GM15510 (cell line): ENCODE data around the gene PTOV1.

Experiments
- POLR2A ChIP-seq: IDR thresholded peaks from 3 replicates; pipeline ENCODE4 v1.6.1; 2011; ENCODE audit warnings: borderline replicate concordance; ENCODE audit not compliant: insufficient read length; ENCODE audit errors: extremely low read depth

PTOV1 gene

GRCh38 chr19:49880162-49880869 lies 29.4 kb downstream of the PTOV1 start:
- no peak for TF ChIP-seq POLR2A

DNA sequence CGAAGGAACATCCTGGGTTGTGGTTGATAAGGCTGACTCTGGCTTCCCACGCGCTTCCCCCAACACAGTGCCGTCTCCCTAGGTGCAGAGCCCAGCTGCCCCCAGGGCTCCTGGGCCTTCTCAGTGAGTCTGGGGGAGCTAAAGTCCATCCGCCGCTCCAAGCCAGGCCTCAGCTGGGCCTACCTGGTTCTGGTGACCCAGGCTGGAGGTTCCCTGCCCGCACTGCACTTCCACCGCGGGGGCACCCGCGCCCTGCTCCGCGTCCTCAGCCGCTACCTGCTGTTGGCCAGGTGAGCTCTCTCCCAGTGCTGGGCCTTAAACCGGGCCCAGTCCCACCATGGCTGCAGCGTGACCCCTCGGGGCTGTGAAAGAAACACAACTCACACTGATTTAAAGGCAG lies 30.2 kb downstream of the PTOV1 start:
- TF ChIP-seq POLR2A: no peak

GRCh38 chr19:49881672-49882394 lies 30.9 kb downstream of the PTOV1 start:
- TF ChIP-seq POLR2A: peak; percentile 31

GRCh38 chr19:49882643-49883042 lies 31.7 kb downstream of the PTOV1 start:
- no peak for TF ChIP-seq POLR2A

DNA sequence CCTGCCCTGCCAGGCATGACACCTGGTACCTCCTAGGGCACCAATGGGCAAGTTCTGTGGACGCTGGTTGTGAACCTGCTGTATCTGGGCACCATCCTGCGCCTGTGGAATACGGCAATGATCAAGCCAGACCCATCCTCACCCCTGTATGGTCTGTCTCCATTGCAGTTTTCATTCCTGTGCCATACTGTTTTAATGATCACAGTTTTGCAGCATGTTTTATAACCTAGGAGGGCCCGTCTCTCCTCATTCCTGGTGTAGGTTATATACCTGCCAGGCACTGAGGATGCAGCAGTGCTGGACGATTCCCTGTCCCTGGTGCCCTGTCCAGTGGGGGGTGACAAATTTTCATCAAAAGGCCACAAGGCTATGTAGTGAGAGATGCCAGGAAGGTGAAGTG lies 32.1 kb downstream of the PTOV1 start:
- no peak for TF ChIP-seq POLR2A

- TF ChIP-seq POLR2A: no peak
Measured at GRCh38 chr19:49884109-49884508, 33.1 kb downstream of the PTOV1 start.

- no peak for TF ChIP-seq POLR2A
Measured at GRCh38 chr19:49884760-49885159, 33.8 kb downstream of the PTOV1 start.

GRCh38 chr19:49887037-49887664 lies 36.2 kb downstream of the PTOV1 start:
- TF ChIP-seq POLR2A: no peak

GRCh38 chr19:49887665-49888509 lies 36.9 kb downstream of the PTOV1 start:
- TF ChIP-seq POLR2A: no peak

DNA sequence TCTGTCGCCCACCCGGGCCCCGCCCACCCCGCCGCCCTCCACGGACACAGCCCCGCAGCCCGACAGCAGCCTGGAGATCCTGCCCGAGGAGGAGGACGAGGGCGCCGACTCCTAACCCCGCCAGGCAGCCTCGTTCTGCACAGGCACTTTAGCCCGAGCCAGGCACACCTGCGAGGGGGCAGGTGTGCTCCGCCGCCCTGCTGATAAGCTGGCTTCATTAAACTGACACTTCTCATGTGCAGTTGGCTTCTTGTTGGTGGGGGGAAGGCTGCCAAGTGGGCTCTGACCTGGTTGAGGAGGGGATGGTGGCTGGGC lies 37.5 kb downstream of the PTOV1 start:
- TF ChIP-seq POLR2A: no peak

- TF ChIP-seq POLR2A: no peak
Measured at GRCh38 chr19:49889038-49889686, 38.2 kb downstream of the PTOV1 start.

- no peak for TF ChIP-seq POLR2A
Measured at GRCh38 chr19:49889687-49890348, 38.9 kb downstream of the PTOV1 start.

GRCh38 chr19:49890349-49891311 lies 39.7 kb downstream of the PTOV1 start:
- TF ChIP-seq POLR2A: peak; percentile 52
